ENCODE data around the gene ELOVL1. TPM values are rescaled to one million over a fixed set of nuclear protein-coding genes. Genes with fewer than 3 reads are reported as not detected.
A peak's percentile ranks its signal among the peaks of the same experiment; 100 is the strongest.

Gene ELOVL1
- total and polyA plus RNA-seq, 2 of the 13 experiments (the other 11 are each of a cell fraction or from before 2014, with no cell fraction given) = 55.2 to 77.4 TPM

GRCh38 chr1:43389326-43390313, 21.8 kb upstream of the ELOVL1 start, which contains the start of the genes MED8 and SZT2 (continued):
- TF ChIP-seq ZHX1 (CRISPR knock-in tag; IDR thresholded peaks at IDR 0.05; ENCODE audit: low read depth) = peak; percentile 49; the same call in 1 of the 2 replicates
- no peak for TF ChIP-seq ZNF432 (CRISPR knock-in tag; IDR thresholded peaks at IDR 0.05; ENCODE audit: borderline replicate concordance)
- peak; percentile 92 for TF ChIP-seq SRSF1 (optimal IDR thresholded peaks at IDR 0.05; ENCODE audit: low read depth, low read length)
- TF ChIP-seq ZNF766 (CRISPR knock-in tag; IDR thresholded peaks at IDR 0.05; ENCODE audit: borderline replicate concordance) = 0 out of 2 replicates have a peak, but pooled peaks have one; percentile 35
- TF ChIP-seq ZNF646 (CRISPR knock-in tag; IDR thresholded peaks at IDR 0.05) = no peak
- no peak for TF ChIP-seq ZNF839 (CRISPR knock-in tag; IDR thresholded peaks at IDR 0.05; ENCODE audit: borderline replicate concordance)
- no peak for TF ChIP-seq ARNT (IDR thresholded peaks at IDR 0.05)
- TF ChIP-seq TCF12 (IDR thresholded peaks at IDR 0.05) = no peak
- 0 out of 2 replicates have a peak, but pooled peaks have one; percentile 40 for TF ChIP-seq TCF12 (CRISPR knock-in tag; IDR thresholded peaks at IDR 0.05)
- 0 out of 2 replicates have a peak, but pooled peaks have one; percentile 83 for TF ChIP-seq ZNF136 (CRISPR knock-in tag; IDR thresholded peaks at IDR 0.05; ENCODE audit: low read depth)
- no peak for TF ChIP-seq ZBTB10 (CRISPR knock-in tag; IDR thresholded peaks at IDR 0.05; ENCODE audit: borderline replicate concordance)
- no peak for TF ChIP-seq SMAD9 (CRISPR knock-in tag; IDR thresholded peaks at IDR 0.05)
- TF ChIP-seq TSC22D2 (CRISPR knock-in tag; IDR thresholded peaks at IDR 0.05; ENCODE audit: borderline replicate concordance) = peak; percentile 78; the same call in 1 of the 2 replicates
- no peak for TF ChIP-seq FLYWCH1 (CRISPR knock-in tag; IDR thresholded peaks at IDR 0.05)
- no peak for TF ChIP-seq U2AF1 (optimal IDR thresholded peaks at IDR 0.05; ENCODE audit: low read depth, low read length)
